Keratinocyte (primary cell): Measurements from ENCODE around the gene VPS35. TPM values are rescaled to one million over a fixed set of nuclear protein-coding genes. Genes with fewer than 3 reads are reported as not detected.

ENCODE experiments used
- DNase-seq: peaks from one replicate; pipeline ENCODE4 v3.0.0-alpha.2; 2011; ENCODE audit warnings: low read depth, missing footprints, low spot score
- FAIRE-seq: peaks from 2 replicates; lab custom pipeline; 2011; peaks lifted over from hg19 to GRCh38; lab: Jason Lieb, UNC
- H2AFZ ChIP-seq: 2 replicates; pipeline ENCODE4 v1.6.0; 2012; ENCODE audit warnings: low read length, control low read depth, inconsistent platforms; ENCODE audit not compliant: control insufficient read depth
- H3K27ac ChIP-seq: 2 replicates; pipeline ENCODE4 v1.5.1; 2011; ENCODE audit warnings: low read length; ENCODE audit not compliant: control insufficient read depth, insufficient read depth
- H3K27me3 ChIP-seq: 3 replicates; pipeline ENCODE4 v1.6.0; 2011; ENCODE audit warnings: low read length; ENCODE audit not compliant: control insufficient read depth, insufficient read depth; ENCODE audit errors: extremely low read depth
- H3K36me3 ChIP-seq, 2 experiments: 2 replicates in 1 of 2; 3 replicates in 1 of 2; pipeline ENCODE4 v1.5.1; 2011; ENCODE audit warnings: low read length in 2 of 2, mild to moderate bottlenecking in 1 of 2; ENCODE audit not compliant: control insufficient read depth in 2 of 2, insufficient read depth in 2 of 2; ENCODE audit errors: extremely low read depth in 1 of 2
- H3K4me1 ChIP-seq: 3 replicates; pipeline ENCODE4 v1.5.1; 2011; ENCODE audit warnings: low read length; ENCODE audit not compliant: control insufficient read depth, insufficient read depth; ENCODE audit errors: extremely low read depth
- H3K4me2 ChIP-seq: 3 replicates; pipeline ENCODE4 v1.6.0; 2011; ENCODE audit warnings: low read depth, low read length; ENCODE audit not compliant: control insufficient read depth, insufficient read depth; ENCODE audit errors: extremely low read depth
- H3K4me3 ChIP-seq, 3 experiments: fragments of 200-600 bp in 1 of 3; sonication (generic) in 1 of 3; 2 replicates in 2 of 3; 3 replicates in 1 of 3; pipeline ENCODE4 v1.5.1; 2011 to 2016; ENCODE audit warnings: low read length in 3 of 3, mild to moderate bottlenecking in 3 of 3, control low read depth in 2 of 3, inconsistent platforms in 1 of 3, low read depth in 1 of 3, mixed read lengths in 1 of 3, mixed run types in 1 of 3, moderate library complexity in 1 of 3; ENCODE audit not compliant: control insufficient read depth in 2 of 3, insufficient read depth in 2 of 3; ENCODE audit errors: extremely low read depth in 1 of 3
- H3K79me2 ChIP-seq: 2 replicates; pipeline ENCODE4 v1.6.0; 2012; ENCODE audit warnings: low read length; ENCODE audit not compliant: control insufficient read depth, insufficient read depth
- H3K9ac ChIP-seq: 3 replicates; pipeline ENCODE4 v1.6.0; 2011; ENCODE audit warnings: low read length; ENCODE audit not compliant: control insufficient read depth, insufficient read depth; ENCODE audit errors: extremely low read depth
- H3K9me1 ChIP-seq: 3 replicates; pipeline ENCODE4 v1.6.0; 2011; ENCODE audit warnings: low read length; ENCODE audit not compliant: control insufficient read depth, insufficient read depth; ENCODE audit errors: extremely low read depth
- H3K9me3 ChIP-seq: 2 replicates; pipeline ENCODE4 v1.5.1; 2012; ENCODE audit warnings: low read depth, low read length; ENCODE audit not compliant: control insufficient read depth
- H4K20me1 ChIP-seq: 3 replicates; pipeline ENCODE4 v1.6.0; 2011; ENCODE audit warnings: low read length; ENCODE audit not compliant: control insufficient read depth, insufficient read depth; ENCODE audit errors: extremely low read depth
- CTCF ChIP-seq, 3 experiments: IDR thresholded peaks in 1 of 3; conservative IDR thresholded peaks in 1 of 3; optimal IDR thresholded peaks in 1 of 3; 2 replicates in 2 of 3; 3 replicates in 1 of 3; pipeline versions ENCODE3 to v1.5.1; 2011; ENCODE audit warnings: low read length in 3 of 3, mild to moderate bottlenecking in 3 of 3, moderate library complexity in 2 of 3, control low read depth in 1 of 3, inconsistent platforms in 1 of 3; ENCODE audit not compliant: insufficient read depth in 2 of 3; ENCODE audit errors: extremely low read depth in 1 of 3
- EZH2 ChIP-seq: IDR thresholded peaks from one replicate; pipeline ENCODE4 v1.6.1; 2012; ENCODE audit warnings: inconsistent platforms, mild to moderate bottlenecking, low read length, moderate library complexity
- dilution Hi-C: fragments of 300-500 bp; cut with MboI; formaldehyde crosslinking; loops from one replicate; pipeline ENCODE4 v1.7.0; 2020; ENCODE audit warnings: low sequenced_read_pairs; ENCODE audit not compliant: extremely low pct_ligation_motif_present
- polyA plus RNA-seq, 5 experiments: library from polyadenylated mRNA; depleted of rRNA in 3 of 5; stranded (reverse) in 3 of 5; stranded (forward) in 1 of 5; unstranded in 1 of 5; fragments of >200 nt; gene quantifications; 1 replicate in 1 of 5; 2 replicates in 3 of 5; 3 replicates in 1 of 5; pipeline versions ENCODE4 v1.2.1 to v1.2.3, GENCODE V29; 2011 to 2012; ENCODE audit warnings: missing spikeins in 2 of 5, low read depth in 1 of 5, low replicate concordance in 1 of 5

The VPS35 gene
- polyA plus RNA-seq, 1 donor (not counting 4 experiments of a cell fraction or from before 2014, with no cell fraction given): 87.3 TPM

- Histone ChIP-seq H3K27me3 (no peaks in the 10 kb centered on the region), H3K36me3 (peaks cover 0 to 2% of the 10 kb centered on the region in 2 experiments), H3K9me1 (no peaks in the 10 kb centered on the region), H4K20me1 (no peaks in the 10 kb centered on the region), H3K27ac (no peak overlapping the region), H3K9ac (no peak overlapping the region), H3K9me3 (no peaks in the 10 kb centered on the region), H3K79me2 (no peaks in the 10 kb centered on the region), H2AFZ (no peak overlapping the region), H3K4me1 (no peaks in the 10 kb centered on the region), H3K4me3 (no peak overlapping the region), H3K4me2 (no peak overlapping the region)
- FAIRE-seq (no peak), DNase-seq (no peak)
- no peak for TF ChIP-seq CTCF (optimal IDR thresholded peaks at IDR 0.05 in 1 of 3, IDR thresholded peaks at IDR 0.05 in 1 of 3, conservative IDR thresholded peaks at IDR 0.05 in 1 of 3; ENCODE audit: extremely low read depth in 1 of 3, insufficient read depth in 2 of 3, low read length in 3 of 3)
- no peak for TF ChIP-seq EZH2
- dilution Hi-C loops: no loop called here
Observed at GRCh38 chr16:46650254-46650623, 38.7 kb downstream of the VPS35 start.

- dilution Hi-C loops: no loop called here
Observed at GRCh38 chr16:46649588-46650253, 39.3 kb downstream of the VPS35 start.

More at GRCh38 chr16:46649588-46650253, 39.3 kb downstream of the VPS35 start:
- Histone ChIP-seq H3K9ac (no peak overlapping the region), H3K9me3 (no peaks in the 10 kb centered on the region), H3K9me1 (no peaks in the 10 kb centered on the region), H3K27me3 (no peaks in the 10 kb centered on the region), H3K79me2 (no peaks in the 10 kb centered on the region), H3K4me3 (no peak overlapping the region), H3K4me2 (no peak overlapping the region), H3K36me3 (no peaks in the 10 kb centered on the region), H2AFZ (no peak overlapping the region), H3K27ac (no peak overlapping the region), H3K4me1 (no peaks in the 10 kb centered on the region), H4K20me1 (no peaks in the 10 kb centered on the region)
- no peak for FAIRE-seq
- TF ChIP-seq CTCF (optimal IDR thresholded peaks at IDR 0.05 in 1 of 3, IDR thresholded peaks at IDR 0.05 in 1 of 3, conservative IDR thresholded peaks at IDR 0.05 in 1 of 3; ENCODE audit: extremely low read depth in 1 of 3, insufficient read depth in 2 of 3, low read length in 3 of 3): no peak
- no peak for TF ChIP-seq EZH2
- no peak for DNase-seq
